Activated naive CD4-positive, alpha-beta T cell treated with anti-CD3 and anti-CD28 coated beads, Interleukin-2, amount 10 ng/mL, durations not matched to agents 5 hours and 36 hours (primary cell): ENCODE data around the gene MFAP1. TPM values are rescaled to one million over a fixed set of nuclear protein-coding genes. Genes with fewer than 3 reads are reported as not detected.

ENCODE experiments used
- microRNA-seq: library from miRNA; unstranded; fragments of <30 nt; microRNA quantifications from one replicate; pipeline ENCODE4 v1.2.0, GENCODE V29; 2022; ENCODE audit warnings: borderline microRNAs expressed, borderline replicate concordance
- total RNA-seq, 2 experiments: library from RNA; stranded (reverse); gene quantifications; one replicate each; pipeline ENCODE4 v1.2.3, GENCODE V29; 2021

MFAP1 gene
- total RNA-seq, result 10 to 100 TPM; 26.1 to 31.4 TPM

GRCh38 chr15:43824302-43825246 lies at the start of gene MFAP1:
Gene MFAP1 (minus strand): TSS chr15:43824690. CDS start chr15:43824569, 121 bp downstream.

GRCh38 chr15:43826508-43827341 lies 2.2 kb upstream of the MFAP1 start, which contains the start of gene WDR76:
Gene WDR76 (plus strand): TSS chr15:43827002. CDS start chr15:43827033, 31 bp downstream.

GRCh38 chr15:43800286-43801141 lies 24.0 kb downstream of the MFAP1 start, which contains the start of gene HYPK:
Gene HYPK (plus strand): TSS chr15:43800599. CDS start chr15:43800623, 24 bp downstream.

GRCh38 chr15:43799945-43800285 lies 24.6 kb downstream of the MFAP1 start, which contains the start of gene SERINC4:
Gene SERINC4 (minus strand): TSS chr15:43800220. CDS start chr15:43799986, 234 bp downstream.

GRCh38 chr15:43791993-43792760 lies 32.3 kb downstream of the MFAP1 start, which contains the start of gene SERF2:
Gene SERF2 (plus strand): TSS chr15:43792320. CDS start chr15:43792377, 57 bp downstream.

GRCh38 chr15:43776718-43777266 lies 47.7 kb downstream of the MFAP1 start, which contains the start of gene ELL3:
Gene ELL3 (minus strand): TSS chr15:43776966. CDS start chr15:43776901, 65 bp downstream.

Small RNAs within 50 kb of the gene (microRNA-seq; reads per million reads assigned to microRNA genes)
- gene MIR1282, result not detected

Other genes with a start within 250 kb of the MFAP1 start
- 10 to 100 TPM; 22.3 to 29.2 TPM for gene PPIP5K1, start 234.5 kb downstream of the MFAP1 start, total RNA-seq
- not detected for gene CKMT1B, start 230.7 kb downstream of the MFAP1 start, total RNA-seq
- gene STRC, start 205.9 kb downstream of the MFAP1 start, total RNA-seq, result under 1 TPM; 0.36 to 0.55 TPM
- 1 to 10 TPM; 3.0 to 4.0 TPM for gene CATSPER2, start 175.8 kb downstream of the MFAP1 start, total RNA-seq
- gene CKMT1A, start 130.8 kb downstream of the MFAP1 start, total RNA-seq, result not detected
- 100 to 1,000 TPM; 286 to 288 TPM for gene PDIA3, start 78.3 kb downstream of the MFAP1 start, total RNA-seq
- 1 to 10 TPM; 1.7 to 2.7 TPM for gene ELL3, start 47.7 kb downstream of the MFAP1 start, total RNA-seq
- 100 to 1,000 TPM; 923 to 940 TPM for gene SERF2, start 32.4 kb downstream of the MFAP1 start, total RNA-seq
- under 1 TPM in 1 of 2 experiments, not detected in 1; 0.24 TPM for gene SERINC4, start 24.5 kb downstream of the MFAP1 start, total RNA-seq
- gene HYPK, start 24.1 kb downstream of the MFAP1 start, total RNA-seq, result 10 to 100 TPM; 15.3 to 17.2 TPM
- 10 to 100 TPM; 53.1 to 54.1 TPM for gene WDR76, start 2.3 kb upstream of the MFAP1 start, total RNA-seq